ENCODE data around the gene CD300LB.

- TF ChIP-seq CTCF (IDR thresholded peaks at IDR 0.05; ENCODE audit: low read depth, low read length, poor library complexity, severe bottlenecking) (no peak), EZH2phosphoT487 (IDR thresholded peaks at IDR 0.05; ENCODE audit: borderline replicate concordance, low read length) (no peak)
These were observed 27.7 kb upstream of the CD300LB start for GRCh38 chr17:74558882-74559519.

Measured in DOHH2 (cell line).